SU-DHL-6 (cell line): ENCODE results near the gene FHOD3.

Experiments used
- EZH2phosphoT487 ChIP-seq: fragments of 200-600 bp; sonication (generic), shearing (Covaris generic); conservative IDR thresholded peaks from 2 replicates; pipeline ENCODE4 v1.6.1; 2018; ENCODE audit warnings: mild to moderate bottlenecking, antibody characterized with exemption, low read length, moderate library complexity, mixed read lengths
- TF ChIP-seq, protein P1 (sequence below): fragments of 200-600 bp; sonication (generic); IDR thresholded peaks from one replicate; pipeline ENCODE4 v1.5.1; 2017; ENCODE audit warnings: antibody characterized with exemption, mild to moderate bottlenecking, low read length, moderate library complexity; ENCODE audit not compliant: insufficient read depth, poor library complexity, severe bottlenecking

DNA sequence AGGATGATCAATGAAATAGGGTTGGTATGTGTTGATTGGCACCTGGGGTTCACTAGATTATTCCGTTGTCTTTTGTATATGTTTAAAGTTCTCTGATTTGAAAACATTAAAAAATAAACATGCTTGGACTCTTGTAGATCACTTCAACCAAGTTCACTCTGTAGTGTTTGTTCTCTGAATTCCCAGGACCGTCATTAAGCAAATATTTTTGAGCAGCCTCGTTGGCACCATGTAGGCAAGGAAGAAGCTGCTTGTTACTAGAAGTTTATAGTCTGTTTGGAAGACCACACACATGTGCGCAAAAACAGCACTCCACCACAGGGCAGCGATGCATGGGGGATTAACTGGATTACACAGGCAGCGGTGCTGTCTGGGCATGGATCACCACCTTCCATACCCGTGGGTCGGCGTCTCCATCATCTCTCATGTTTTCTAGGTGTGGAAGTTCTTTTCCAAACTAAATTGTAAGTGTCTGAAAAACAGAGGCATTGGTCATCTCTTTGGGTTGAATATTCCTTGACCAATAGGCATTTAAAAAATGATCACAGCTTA, 212.2 kb downstream of the FHOD3 start:
- TF ChIP-seq, protein P1, sequence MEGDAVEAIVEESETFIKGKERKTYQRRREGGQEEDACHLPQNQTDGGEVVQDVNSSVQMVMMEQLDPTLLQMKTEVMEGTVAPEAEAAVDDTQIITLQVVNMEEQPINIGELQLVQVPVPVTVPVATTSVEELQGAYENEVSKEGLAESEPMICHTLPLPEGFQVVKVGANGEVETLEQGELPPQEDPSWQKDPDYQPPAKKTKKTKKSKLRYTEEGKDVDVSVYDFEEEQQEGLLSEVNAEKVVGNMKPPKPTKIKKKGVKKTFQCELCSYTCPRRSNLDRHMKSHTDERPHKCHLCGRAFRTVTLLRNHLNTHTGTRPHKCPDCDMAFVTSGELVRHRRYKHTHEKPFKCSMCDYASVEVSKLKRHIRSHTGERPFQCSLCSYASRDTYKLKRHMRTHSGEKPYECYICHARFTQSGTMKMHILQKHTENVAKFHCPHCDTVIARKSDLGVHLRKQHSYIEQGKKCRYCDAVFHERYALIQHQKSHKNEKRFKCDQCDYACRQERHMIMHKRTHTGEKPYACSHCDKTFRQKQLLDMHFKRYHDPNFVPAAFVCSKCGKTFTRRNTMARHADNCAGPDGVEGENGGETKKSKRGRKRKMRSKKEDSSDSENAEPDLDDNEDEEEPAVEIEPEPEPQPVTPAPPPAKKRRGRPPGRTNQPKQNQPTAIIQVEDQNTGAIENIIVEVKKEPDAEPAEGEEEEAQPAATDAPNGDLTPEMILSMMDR: no peak
- no peak for TF ChIP-seq EZH2phosphoT487
